ENCODE measurements around the gene C17orf58. TPM values are rescaled to one million over a fixed set of nuclear protein-coding genes. Genes with fewer than 3 reads are reported as not detected.

C17orf58 gene
- total and polyA plus RNA-seq, 2 experiments from 2014 or later: 30.9 to 35.8 TPM

GRCh38 chr17:67950945-67951344 is 45.3 kb downstream of the C17orf58 start (continued):
- TF ChIP-seq, protein P1, sequence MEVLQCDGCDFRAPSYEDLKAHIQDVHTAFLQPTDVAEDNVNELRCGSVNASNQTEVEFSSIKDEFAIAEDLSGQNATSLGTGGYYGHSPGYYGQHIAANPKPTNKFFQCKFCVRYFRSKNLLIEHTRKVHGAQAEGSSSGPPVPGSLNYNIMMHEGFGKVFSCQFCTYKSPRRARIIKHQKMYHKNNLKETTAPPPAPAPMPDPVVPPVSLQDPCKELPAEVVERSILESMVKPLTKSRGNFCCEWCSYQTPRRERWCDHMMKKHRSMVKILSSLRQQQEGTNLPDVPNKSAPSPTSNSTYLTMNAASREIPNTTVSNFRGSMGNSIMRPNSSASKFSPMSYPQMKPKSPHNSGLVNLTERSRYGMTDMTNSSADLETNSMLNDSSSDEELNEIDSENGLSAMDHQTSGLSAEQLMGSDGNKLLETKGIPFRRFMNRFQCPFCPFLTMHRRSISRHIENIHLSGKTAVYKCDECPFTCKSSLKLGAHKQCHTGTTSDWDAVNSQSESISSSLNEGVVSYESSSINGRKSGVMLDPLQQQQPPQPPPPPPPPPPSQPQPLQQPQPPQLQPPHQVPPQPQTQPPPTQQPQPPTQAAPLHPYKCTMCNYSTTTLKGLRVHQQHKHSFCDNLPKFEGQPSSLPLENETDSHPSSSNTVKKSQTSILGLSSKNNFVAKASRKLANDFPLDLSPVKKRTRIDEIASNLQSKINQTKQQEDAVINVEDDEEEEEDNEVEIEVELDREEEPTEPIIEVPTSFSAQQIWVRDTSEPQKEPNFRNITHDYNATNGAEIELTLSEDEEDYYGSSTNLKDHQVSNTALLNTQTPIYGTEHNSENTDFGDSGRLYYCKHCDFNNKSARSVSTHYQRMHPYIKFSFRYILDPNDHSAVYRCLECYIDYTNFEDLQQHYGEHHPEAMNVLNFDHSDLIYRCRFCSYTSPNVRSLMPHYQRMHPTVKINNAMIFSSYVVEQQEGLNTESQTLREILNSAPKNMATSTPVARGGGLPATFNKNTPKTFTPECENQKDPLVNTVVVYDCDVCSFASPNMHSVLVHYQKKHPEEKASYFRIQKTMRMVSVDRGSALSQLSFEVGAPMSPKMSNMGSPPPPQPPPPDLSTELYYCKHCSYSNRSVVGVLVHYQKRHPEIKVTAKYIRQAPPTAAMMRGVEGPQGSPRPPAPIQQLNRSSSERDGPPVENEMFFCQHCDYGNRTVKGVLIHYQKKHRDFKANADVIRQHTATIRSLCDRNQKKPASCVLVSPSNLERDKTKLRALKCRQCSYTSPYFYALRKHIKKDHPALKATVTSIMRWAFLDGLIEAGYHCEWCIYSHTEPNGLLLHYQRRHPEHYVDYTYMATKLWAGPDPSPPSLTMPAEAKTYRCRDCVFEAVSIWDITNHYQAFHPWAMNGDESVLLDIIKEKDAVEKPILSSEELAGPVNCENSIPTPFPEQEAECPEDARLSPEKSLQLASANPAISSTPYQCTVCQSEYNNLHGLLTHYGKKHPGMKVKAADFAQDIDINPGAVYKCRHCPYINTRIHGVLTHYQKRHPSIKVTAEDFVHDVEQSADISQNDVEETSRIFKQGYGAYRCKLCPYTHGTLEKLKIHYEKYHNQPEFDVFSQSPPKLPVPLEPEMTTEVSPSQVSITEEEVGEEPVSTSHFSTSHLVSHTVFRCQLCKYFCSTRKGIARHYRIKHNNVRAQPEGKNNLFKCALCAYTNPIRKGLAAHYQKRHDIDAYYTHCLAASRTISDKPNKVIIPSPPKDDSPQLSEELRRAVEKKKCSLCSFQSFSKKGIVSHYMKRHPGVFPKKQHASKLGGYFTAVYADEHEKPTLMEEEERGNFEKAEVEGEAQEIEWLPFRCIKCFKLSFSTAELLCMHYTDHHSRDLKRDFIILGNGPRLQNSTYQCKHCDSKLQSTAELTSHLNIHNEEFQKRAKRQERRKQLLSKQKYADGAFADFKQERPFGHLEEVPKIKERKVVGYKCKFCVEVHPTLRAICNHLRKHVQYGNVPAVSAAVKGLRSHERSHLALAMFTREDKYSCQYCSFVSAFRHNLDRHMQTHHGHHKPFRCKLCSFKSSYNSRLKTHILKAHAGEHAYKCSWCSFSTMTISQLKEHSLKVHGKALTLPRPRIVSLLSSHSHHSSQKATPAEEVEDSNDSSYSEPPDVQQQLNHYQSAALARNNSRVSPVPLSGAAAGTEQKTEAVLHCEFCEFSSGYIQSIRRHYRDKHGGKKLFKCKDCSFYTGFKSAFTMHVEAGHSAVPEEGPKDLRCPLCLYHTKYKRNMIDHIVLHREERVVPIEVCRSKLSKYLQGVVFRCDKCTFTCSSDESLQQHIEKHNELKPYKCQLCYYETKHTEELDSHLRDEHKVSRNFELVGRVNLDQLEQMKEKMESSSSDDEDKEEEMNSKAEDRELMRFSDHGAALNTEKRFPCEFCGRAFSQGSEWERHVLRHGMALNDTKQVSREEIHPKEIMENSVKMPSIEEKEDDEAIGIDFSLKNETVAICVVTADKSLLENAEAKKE (CRISPR knock-in tag; IDR thresholded peaks at IDR 0.05): no peak
- TF ChIP-seq POLR2AphosphoS5 (IDR thresholded peaks at IDR 0.05; ENCODE audit: low read depth): no peak

DNA sequence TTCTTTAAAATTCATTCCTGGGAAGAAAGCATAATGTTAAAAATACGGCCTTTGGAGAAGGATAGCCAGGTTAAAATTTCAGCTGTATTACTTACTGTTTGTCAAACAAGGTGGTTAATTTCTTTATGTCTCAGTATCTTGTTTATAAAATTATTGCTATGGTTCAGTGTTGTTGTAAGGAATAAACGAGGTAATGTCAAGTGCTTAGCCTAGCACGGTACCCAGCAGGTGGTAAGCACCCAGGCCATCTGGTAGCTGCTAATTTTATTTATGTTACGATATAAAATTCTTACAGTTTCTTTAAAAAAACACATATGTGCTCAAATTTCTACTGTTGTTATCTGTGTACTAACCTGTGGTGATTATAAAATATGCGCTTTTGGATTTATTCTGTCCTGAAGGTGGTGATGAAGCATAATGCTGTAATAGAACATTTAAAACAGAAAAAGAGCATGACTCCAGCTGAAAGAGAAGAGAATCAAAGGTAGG is 48.9 kb downstream of the C17orf58 start:
- H3K9me3 Mint-ChIP-seq: no peaks in the 10 kb centered on the region
- TF ChIP-seq POLR2AphosphoS5 (IDR thresholded peaks at IDR 0.05; ENCODE audit: low read depth): no peak
- TF ChIP-seq, protein P1 (CRISPR knock-in tag; IDR thresholded peaks at IDR 0.05): no peak
- TF ChIP-seq CTCF (conservative IDR thresholded peaks at IDR 0.05; ENCODE audit: low read depth in 2 of 2): no peak
- no peak for TF ChIP-seq EZH2phosphoT487 (IDR thresholded peaks at IDR 0.05; ENCODE audit: unreplicated experiment)
- TF ChIP-seq ZNF331 (CRISPR knock-in tag; IDR thresholded peaks at IDR 0.05; ENCODE audit: low read depth): no peak
- TF ChIP-seq ETS1 (IDR thresholded peaks at IDR 0.05): no peak

More for the DNA sequence above, 48.9 kb downstream of the C17orf58 start:
- DNase-seq (ENCODE audit: low spot score): no peak
- Histone ChIP-seq H3K27me3 (ENCODE audit: insufficient read depth) (no peaks in the 10 kb centered on the region), H3F3A (replicated peaks; ENCODE audit: low read depth) (peaks cover 18% of the 10 kb centered on the region; the same call in 1 of the 2 replicates), H3K36me3 (ENCODE audit: insufficient read depth) (peaks cover 86% of the 10 kb centered on the region), H3K4me3 (no peak overlapping the region), H3K9me2 (ENCODE audit: insufficient read depth) (no peaks in the 10 kb centered on the region), H2AFZ (no peak overlapping the region), H3K4me2 (no peak overlapping the region), H3K4me1 (ENCODE audit: insufficient read depth) (no peaks in the 10 kb centered on the region), H3K27ac (ENCODE audit: low read depth) (peak overlapping the region; percentile 26; the same call in 1 of the 2 replicates), H3K79me2 (replicated peaks; ENCODE audit: insufficient read depth) (peaks cover 9% of the 10 kb centered on the region; the same call in 1 of the 2 replicates), H4K20me1 (replicated peaks; ENCODE audit: insufficient read depth) (peaks cover 21% of the 10 kb centered on the region)
- H3K36me3 Mint-ChIP-seq (ENCODE audit: low read depth): peaks cover 87% of the 10 kb centered on the region
- H3K27me3 Mint-ChIP-seq (ENCODE audit: insufficient read depth, low read depth, poor library complexity): peaks cover 10% of the 10 kb centered on the region
- H3K27ac Mint-ChIP-seq: no peak overlapping the region
- H3K4me3 Mint-ChIP-seq: no peak overlapping the region
- H3K4me1 Mint-ChIP-seq: no peaks in the 10 kb centered on the region
- no peak for ATAC-seq
